Measurements from ENCODE around the gene SSR4.

SSR4 gene

DNA sequence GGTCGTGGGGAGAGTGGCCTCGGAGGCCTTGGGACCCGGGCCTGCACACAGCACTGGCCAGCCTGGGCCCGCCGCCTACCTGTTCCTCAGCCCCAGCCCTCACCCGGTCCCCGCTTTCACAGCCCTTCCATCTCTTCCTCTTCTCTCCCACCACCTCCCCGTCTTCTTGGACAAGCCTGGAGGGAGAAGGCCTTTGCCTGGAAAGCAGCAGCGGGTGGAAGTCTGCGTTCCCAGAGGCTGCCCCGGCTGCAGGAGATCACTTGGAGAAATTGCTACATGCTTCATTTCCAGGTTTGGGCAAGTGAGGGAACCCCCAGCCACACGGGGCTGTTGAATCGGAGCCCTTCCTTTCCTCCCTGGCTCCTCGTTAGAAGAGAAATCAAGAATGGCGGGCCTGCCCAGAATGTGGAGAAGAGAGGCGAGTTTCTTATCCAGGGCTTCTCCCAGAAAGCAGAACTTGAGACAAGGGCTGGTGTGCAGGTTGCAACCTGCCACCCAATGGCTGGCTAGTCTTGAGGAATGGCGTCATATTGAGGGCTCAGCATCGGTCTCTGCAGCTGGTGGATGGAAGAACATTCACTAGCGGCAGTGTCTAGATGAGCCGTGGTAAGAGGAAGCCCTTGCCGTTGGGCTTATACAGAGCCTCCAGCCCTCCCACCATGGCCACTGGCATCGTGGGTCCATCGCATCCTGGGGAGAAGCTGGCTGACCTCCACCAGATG, 37.1 kb downstream of the SSR4 start:
- no peak for DNase-seq

DNA sequence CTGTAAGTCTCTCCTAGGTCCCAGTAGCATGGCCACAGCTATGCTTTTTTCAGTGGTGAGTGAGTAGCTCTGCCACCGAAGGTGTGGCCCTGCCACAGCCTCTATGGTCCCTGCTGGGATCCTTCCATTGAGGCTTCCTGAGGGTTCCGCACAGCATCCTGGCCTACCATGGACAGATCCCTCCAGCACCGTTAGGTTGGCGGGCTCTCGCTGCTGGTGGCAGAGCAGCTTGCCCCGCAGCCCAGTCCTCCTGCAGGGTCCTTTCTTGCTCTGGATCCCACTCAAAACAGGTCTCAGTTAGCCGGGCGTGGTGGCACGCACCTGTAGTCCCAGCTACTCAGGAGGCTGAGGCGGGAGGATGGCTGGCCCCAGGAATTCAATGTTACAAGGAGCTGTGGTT, 38.3 kb downstream of the SSR4 start:
- DNase-seq = no peak

DNA sequence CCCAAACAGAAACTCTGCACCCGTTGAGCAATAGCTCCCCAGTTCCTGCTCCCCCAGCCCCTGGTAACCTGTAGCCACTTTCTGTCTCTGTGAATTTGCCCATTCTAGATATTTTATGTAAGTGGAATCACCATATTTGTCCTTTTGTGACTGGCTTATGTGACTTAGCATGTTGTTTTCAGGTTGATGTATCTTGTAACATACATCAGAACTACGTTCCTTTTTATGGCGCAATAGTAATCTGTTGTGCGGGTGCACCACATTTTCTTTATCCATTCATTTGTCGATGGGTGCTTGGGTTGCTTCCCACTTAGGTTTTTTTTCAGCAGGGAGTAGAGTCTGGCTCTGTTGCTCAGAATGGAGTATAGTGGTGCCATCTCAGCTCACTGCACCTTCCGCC, 42.5 kb downstream of the SSR4 start:
- no peak for DNase-seq

DNA sequence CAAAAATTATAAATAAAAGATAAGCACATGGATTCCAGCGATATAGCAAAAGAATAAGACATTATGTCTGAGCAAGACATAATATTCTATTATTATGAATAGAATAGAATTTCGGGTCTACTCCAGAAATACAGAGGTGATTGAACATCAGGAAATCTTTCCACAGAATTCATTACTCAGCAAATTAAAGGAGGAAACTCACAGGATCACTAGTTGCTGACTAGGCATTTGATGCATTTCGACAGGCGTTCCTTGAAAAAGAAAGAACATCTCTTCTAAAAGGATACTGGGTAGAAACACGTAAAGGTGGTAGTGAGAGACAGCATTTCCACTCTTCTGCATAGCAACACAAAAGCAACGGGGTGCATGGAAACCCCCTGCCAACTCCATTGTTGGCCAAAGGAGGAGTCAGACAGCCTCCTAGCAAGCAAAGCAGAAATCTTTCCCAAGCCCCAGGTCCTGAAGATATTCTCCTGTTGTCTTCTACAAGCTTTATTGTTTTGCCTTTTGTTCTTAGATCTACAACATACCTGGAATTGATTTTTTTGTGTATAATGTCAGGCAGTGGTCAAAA, 50.1 kb downstream of the SSR4 start:
- DNase-seq = no peak

DNA sequence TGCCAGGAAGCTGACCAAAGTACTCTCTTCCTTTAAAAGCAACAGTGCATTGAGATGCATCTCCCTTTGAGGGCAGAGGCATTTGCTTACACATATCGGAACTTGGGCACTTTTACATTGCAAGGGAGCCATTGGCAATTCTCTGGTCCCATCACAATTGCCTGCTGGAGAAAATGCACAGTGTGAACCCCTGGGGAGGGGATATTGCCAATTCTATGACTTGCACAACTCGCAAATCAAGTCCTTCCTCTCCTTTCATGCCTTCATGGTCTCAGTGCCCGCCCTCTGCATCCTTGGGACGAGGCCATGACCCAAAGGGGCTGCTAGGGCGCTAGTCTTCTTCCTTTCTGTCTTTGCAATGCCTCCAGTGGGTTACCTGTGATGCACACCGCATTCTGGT, 50.7 kb downstream of the SSR4 start:
- no peak for DNase-seq

DNA sequence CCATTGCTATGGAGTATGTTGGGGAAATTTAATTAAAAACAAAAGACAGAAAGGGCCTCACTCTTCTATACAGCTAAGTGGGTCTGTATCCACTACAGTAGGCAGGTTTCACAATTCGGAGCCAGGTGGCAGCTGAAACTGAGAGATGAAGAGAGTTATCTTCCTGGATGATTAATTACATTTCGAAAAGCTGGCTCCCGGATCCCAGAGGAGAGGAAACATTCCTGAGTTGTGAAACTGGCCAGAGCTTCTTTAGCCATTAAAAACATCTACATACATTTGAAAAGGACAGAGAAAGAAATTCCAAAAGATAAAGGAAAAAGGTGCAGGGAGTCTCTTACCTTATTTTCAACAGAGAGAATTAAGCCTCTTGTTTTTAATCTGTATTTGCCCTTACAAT, 51.4 kb downstream of the SSR4 start:
- DNase-seq = no peak

All from NCI-H2171 treated with DMSO at 0.1 percent for 48 hours (cell line).